GM21360 (cell line): ENCODE results near the gene LRP3.
"Not testable (repeated sequence)": the region's sequence is repeated elsewhere in the genome, so short reads cannot be mapped to it uniquely, and the experiment has no call there.

Source experiments
- ATAC-seq: cut with Tn5 transposase; IDR thresholded peaks from one replicate; pipeline ENCODE4 v1.9.1; 2021; ENCODE audit warnings: mild to moderate bottlenecking, moderate library complexity; ENCODE audit not compliant: unreplicated experiment

LRP3 gene, protein sequence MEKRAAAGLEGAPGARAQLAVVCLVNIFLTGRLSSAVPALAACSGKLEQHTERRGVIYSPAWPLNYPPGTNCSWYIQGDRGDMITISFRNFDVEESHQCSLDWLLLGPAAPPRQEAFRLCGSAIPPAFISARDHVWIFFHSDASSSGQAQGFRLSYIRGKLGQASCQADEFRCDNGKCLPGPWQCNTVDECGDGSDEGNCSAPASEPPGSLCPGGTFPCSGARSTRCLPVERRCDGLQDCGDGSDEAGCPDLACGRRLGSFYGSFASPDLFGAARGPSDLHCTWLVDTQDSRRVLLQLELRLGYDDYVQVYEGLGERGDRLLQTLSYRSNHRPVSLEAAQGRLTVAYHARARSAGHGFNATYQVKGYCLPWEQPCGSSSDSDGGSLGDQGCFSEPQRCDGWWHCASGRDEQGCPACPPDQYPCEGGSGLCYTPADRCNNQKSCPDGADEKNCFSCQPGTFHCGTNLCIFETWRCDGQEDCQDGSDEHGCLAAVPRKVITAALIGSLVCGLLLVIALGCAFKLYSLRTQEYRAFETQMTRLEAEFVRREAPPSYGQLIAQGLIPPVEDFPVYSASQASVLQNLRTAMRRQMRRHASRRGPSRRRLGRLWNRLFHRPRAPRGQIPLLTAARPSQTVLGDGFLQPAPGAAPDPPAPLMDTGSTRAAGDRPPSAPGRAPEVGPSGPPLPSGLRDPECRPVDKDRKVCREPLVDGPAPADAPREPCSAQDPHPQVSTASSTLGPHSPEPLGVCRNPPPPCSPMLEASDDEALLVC

DNA sequence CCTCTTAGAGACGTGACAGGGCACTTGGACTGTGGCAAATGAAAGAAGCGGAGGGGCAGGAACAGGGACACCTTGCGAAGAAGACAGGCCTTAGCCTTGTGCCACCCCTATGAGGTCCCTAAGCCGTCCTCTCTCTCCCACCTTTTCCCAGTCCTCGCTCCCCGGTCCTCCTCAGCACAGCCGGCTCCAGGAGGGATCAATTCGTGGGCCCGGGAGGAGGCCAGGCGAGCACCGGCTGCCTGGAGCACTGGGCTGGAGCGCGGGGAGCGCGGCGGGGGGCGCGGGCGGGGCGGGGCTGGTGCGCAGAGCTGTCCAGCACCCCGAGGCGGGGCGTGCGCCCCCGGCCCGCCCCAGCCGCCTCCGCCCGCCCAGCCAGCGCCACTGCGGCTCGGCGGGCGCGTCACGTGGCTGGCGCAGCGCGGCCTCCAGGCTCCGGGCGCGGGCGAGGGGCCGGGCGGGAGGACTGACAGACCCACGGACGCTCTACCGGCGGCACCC is at the start of gene LRP3:
Gene LRP3 (plus strand): TSS at position 466 of the 498 bp plus-strand sequence. CDS start 456 bp downstream, outside the sequence.
- no peak for ATAC-seq

GRCh38 chr19:33146209-33146608 is 47.9 kb upstream of the LRP3 start:
- no peak for ATAC-seq

GRCh38 chr19:33147538-33147937 is 46.6 kb upstream of the LRP3 start:
- ATAC-seq: no peak

DNA sequence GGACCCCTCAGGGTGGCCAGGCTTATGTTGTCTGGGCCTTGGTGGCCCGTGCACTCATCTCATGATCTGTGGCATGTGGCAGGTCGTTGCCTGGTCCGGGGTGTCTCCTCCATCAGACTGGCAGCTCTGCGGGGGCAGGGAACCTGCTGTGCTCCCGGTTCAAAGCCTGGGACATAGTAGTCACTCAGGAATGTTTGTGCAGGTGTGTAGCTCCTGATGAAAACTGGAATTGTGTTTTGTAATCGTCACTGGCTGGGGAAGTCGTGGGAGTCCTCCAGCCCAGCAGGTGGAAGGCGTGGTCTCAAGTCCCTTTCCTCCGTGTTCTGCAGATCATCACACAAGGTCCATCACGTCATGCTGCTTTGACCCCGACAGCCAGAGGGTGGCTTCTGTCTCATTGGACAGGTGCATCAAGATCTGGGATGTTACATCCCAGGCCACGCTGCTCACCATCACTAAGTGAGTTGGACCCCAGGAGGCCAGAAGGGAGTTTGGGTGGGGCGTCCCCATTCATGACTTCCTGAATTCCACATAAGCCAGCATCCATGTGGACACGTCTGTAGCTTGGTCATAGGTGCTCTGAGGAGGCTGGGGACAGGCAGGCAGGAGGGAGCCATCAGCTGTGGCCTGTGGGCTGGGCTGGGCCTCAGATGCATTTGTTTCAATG is 43.1 kb upstream of the LRP3 start:
- ATAC-seq: no peak

GRCh38 chr19:33152176-33152575 is 42.0 kb upstream of the LRP3 start:
- no peak for ATAC-seq

GRCh38 chr19:33152625-33153024 is 41.5 kb upstream of the LRP3 start:
- ATAC-seq: not testable (repeated sequence)

- not testable (repeated sequence) for ATAC-seq
These were observed 39.8 kb upstream of the LRP3 start for GRCh38 chr19:33154313-33154712.

DNA sequence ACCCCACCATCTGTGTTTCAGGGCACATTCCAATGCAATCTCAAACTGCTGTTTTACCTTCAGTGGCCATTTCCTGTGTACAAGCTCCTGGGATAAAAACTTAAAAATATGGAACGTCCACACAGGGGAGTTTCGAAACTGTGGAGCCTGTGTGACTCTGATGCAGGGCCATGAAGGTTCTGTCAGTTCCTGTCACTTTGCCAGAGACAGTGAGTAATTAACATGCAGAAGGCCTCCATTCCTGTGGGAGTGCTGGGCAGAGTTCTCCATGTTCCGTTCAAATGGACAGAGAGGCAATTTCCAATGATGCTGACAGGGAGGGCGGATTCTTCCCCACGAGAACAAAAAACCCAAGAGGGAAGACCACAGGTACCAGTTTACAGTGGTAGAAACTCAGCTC is 37.8 kb upstream of the LRP3 start:
- no peak for ATAC-seq

DNA sequence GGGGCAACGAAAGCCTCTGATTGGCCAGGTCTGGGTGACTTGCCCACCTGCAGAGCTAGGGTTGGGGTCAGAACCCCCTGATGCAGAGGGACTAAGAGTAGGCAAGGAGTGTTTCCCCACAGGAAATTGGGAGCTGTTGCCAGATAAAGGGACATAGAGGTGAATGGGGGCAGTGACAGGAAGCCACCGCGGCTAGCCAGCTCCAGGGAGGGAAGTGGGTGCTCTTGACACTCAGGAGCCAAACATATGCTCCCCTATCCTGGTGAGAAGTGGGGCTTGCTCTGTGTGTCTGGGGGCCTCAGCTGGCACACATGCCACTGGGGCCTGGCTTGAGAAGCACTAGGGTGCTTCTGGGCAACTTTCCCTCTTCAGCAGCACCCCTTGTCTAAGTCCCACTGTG is 36.2 kb upstream of the LRP3 start:
- no peak for ATAC-seq

DNA sequence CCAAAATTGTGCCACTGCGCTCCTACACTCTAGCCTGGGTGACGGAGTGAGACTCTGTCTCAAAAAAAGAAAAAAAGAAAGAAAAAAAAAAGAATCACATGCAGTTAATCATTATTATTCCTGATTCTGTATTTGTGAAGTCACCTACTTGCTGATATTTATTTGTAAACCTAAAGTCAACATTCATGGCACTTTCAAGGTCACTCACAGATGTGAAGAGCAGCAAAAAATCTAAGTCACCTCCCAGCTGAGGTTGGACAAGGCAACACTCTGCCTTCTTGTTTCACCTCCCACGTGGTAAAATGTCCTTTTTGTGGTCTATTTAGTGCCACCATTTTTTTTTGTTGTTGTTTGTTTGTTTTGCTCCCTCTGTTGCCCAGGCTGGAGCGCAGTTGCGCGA is 35.8 kb upstream of the LRP3 start:
- no peak for ATAC-seq

DNA sequence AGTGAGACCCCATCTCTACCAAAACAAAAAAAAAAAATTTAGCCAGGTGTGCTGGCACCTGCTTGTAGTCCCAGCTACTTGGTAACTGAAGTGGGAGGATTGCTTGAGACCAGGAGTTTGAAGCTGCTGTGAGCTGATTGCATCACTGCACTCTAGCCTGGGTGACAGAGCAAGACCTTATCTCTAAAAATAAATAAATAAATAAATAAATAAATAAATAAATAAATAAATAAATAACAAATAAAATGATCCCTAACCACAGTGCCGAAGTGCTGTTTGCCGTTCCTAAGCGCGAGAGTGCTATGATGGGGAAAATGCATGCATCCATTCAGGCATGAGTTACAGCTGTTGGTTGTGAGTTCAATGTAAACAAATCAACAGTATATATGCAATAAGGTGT is 35.0 kb upstream of the LRP3 start:
- no peak for ATAC-seq

GRCh38 chr19:33159893-33160292 is 34.2 kb upstream of the LRP3 start:
- ATAC-seq: no peak

DNA sequence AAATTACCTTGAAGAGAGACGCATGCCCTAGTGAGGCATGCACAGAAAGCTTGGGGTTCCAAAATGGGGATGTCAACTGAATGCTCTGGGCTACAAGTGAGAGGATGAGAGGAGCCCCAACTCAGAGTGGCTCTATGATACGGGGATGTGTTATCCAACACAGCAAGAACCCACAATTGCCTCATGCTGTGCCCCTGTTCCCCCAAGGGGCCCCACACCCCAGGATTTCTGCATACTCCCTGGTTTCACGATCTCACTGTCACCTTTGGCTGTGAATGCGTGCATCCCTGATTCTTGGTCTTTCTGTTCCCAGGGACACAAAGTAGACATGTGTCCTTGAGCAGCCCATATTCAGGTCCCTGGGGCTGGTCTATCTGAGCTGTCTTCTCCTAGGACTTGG is 32.9 kb upstream of the LRP3 start:
- no peak for ATAC-seq

GRCh38 chr19:33163481-33163880 is 30.6 kb upstream of the LRP3 start:
- ATAC-seq: no peak

GRCh38 chr19:33166037-33166436 is 28.1 kb upstream of the LRP3 start:
- not testable (repeated sequence) for ATAC-seq

DNA sequence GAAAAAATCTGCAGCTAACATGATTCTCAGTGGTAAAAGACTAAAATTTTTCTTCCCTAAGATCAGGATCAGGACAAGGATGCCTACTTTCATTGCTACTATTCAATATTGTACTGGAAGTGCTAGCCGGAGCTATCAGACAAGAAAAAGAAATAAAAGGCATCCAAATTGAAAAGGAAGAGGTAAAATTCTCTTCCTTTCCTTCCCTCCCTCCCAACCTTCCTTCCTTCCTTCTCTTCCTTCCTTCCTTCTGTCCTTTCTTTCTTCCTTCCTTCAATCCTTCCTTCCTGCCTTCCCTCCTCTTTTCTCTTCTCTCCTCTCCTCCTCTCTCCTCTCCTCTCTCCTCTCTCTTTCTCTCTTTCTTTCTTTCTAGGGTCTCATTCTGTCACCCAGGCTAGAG is 26.7 kb upstream of the LRP3 start:
- ATAC-seq: no peak

GRCh38 chr19:33168528-33168927 is 25.6 kb upstream of the LRP3 start:
- no peak for ATAC-seq

- no peak for ATAC-seq
These were observed 22.8 kb upstream of the LRP3 start for GRCh38 chr19:33171222-33171795.

DNA sequence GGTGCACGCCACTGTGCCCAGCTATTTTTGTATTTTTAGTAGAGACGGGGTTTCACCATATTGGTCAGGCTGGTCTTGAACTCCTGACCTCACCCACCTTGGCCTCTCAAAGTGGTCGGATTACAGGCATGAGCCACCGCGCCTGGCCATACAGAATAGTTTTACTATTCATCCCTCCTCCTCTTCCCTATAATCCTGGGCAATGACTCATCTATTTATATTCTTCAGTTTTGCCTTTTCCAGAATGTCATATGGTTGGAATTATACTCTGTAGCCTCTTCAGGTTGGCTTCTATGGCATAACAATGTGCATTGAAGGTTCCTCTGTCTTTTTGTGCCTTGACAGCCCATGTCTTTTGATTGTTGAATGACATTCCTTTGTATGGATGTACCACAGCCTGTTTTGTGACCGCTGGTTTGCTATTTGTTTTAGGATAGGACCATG is 22.2 kb upstream of the LRP3 start:
- ATAC-seq: no peak

DNA sequence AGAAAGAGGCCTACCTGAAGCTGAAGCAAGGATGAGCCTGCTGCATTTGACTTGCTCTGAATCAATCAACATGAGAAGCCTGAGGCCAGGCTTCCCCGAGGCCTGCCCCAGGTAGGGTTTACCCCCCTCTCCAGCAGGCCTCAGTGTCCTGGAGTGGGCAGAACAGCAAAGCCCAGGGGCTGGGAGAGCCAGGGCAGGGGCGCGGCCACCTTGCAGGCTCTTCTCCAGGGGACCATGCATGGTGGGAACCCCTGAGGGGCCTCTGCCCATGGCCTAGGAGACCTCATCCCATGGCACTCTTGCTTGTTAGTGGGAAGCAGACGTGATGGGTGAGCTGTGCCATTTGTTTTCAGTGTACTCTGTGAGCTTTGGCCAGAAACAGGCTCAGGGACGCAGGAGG is 19.9 kb upstream of the LRP3 start:
- no peak for ATAC-seq

DNA sequence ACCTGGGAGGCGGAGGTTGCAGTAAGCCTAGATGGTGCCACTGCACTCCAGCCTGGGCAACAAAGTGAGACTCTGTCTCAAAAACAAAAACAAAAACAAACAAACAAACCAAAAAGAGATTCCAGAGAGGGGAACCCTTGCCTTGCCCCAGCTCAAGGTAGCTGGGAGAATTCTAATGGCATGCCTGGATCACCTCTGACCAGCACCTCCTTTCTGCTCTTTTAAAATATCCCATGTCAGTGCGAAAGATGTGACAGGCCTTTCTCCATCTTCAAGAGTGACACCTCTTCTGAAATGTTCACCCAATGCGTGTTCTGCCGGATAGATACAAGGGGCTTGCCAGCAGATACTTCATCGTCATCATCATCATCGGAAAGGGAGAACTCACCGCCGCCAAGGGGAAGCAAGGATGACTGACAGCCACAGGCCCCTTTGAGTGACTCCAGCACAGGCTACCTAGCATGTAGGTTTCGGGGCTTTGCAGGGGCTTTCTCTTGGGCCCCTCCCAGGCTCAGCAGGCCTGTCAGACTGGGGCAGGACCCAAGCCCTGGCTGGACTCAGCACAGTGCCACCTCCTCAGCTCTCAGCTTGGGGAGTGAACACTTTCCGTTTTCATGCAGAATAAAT is 18.9 kb upstream of the LRP3 start:
- ATAC-seq: no peak
